Fibroblast of skin of abdomen (primary cell): ENCODE results near the gene CACNA1F. TPM values are rescaled to one million over a fixed set of nuclear protein-coding genes. Genes with fewer than 3 reads are reported as not detected.
A peak's percentile ranks its signal among the peaks of the same experiment; 100 is the strongest.

ENCODE experiments used
- DNase-seq: peaks from one replicate; pipeline ENCODE4 v3.0.0-alpha.2; 2013
- polyA plus RNA-seq, 2 experiments: library from polyadenylated mRNA; unstranded; fragments of 120-200 nt; gene quantifications; one replicate each; pipeline ENCODE4 v1.2.1, GENCODE V29; 2013; ENCODE audit not compliant: insufficient read length in 2 of 2

Gene CACNA1F
- not detected for polyA plus RNA-seq (2013, experiment 1 of 2; ENCODE audit: insufficient read length)
- polyA plus RNA-seq (2013, experiment 2 of 2; ENCODE audit: insufficient read length), result 0.04 TPM

DNA sequence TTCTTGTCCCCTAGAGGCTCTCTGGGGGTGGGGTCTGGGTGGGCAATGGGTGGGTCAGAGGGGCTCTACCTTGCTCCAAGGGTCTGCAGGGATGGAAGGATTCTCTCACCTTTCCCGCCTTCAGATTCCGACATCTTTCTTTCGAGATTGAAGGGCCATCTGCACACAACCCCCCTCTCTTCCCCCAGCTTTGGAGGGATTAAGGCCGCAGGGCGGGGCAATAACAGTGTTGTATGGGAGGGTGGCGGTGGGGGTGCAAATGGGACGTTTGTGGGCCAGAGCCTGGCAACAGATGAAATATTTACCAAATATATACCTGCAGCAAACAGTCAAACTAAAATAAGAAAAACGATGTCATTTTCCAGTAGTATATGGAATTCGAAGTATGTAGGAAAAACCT is at the start of gene CACNA1F:
Gene CACNA1F, minus strand, starts transcription at position 165 of the 400 bp plus-strand sequence. Its CDS starts 31 bp downstream, at position 134.
- no peak for DNase-seq

GRCh38 chrX:49282647-49283011 is 49.5 kb upstream of the CACNA1F start:
- peak; percentile 30 for DNase-seq

- no peak for DNase-seq
Observed at GRCh38 chrX:49278081-49278480, 44.9 kb upstream of the CACNA1F start.

DNA sequence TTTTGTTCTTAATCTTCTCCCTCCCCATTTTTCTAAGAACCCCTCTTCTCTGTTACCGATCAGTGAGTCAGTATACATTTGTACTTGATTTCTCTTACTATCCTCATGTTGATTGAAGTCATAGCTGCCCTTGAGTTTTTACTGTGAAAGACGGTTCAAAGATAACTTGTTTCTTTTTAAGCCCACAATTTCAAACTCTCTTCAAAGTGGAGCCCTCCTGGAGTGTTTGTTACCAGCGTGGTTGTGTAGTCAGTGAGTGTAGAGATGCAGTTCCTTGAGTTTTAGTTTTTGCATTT is 44.3 kb upstream of the CACNA1F start:
- no peak for DNase-seq

- no peak for DNase-seq
Observed at GRCh38 chrX:49276671-49277534, 43.8 kb upstream of the CACNA1F start.

DNA sequence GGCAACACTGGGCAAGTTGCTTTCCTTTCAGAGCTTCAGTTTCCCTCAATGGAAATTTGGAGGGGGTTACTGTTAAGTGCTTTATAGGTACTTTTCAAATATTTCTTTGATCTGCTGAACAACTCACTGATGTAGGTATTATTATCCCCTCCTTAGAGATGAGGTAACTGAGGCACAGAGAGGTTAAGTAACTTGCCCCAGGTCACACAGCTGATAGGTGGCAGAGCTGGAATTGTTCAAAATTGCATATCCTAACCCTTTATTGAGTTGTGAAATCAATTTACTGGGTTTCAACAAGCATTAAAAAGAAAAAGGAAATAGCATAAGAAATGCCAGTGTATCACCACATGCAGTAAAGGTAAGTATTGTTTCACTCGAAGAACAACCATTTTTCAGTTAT is 43.1 kb upstream of the CACNA1F start:
- no peak for DNase-seq

DNA sequence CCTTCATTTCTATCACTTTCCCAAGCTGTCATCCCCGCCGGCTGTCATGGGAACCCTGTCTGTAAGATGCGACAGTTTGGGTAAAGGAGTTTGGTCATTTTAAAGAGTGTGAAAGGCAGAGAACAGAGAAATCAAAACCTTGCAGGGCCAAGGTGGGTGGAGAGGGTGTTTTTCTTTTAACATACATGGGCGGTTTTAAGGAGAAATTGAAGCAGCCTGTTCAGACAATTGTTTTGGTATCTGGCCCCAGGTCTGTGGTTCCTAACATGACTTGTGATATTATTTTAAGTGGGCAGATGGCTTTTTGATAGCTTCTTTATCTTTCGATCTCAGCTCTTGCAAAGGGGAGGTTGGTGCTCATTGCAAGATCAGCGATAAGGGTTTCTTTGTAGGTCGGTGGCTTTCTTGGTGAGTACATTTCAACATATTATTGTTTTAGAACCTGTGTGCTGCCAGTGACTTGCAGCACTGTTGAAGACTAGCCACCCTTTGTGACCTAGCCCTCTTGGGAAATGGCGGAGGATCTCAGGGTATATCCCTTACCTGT is 40.1 kb upstream of the CACNA1F start:
- no peak for DNase-seq

DNA sequence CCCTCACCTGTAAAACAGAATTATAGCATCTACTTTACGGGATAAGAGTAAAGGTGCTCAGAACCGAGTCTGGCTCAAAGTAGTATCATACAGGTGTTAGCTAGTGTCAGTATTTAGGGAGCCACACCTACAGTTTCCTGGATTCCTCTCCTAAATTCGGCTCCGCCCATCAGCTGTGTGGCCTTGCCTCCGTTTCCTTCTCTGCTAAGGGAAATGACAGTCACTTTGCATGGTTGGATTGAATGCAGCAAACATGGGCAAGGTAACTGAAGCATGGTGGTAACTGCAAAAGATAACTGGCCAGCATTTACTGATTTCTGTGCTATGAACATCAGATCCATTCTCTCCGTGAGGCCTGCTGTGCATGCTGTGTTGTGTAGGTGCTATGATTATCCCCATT is 39.3 kb upstream of the CACNA1F start:
- DNase-seq, result no peak

GRCh38 chrX:49271341-49271740 is 38.2 kb upstream of the CACNA1F start:
- no peak for DNase-seq

- no peak for DNase-seq
Observed at GRCh38 chrX:49270249-49270921, 37.2 kb upstream of the CACNA1F start.

GRCh38 chrX:49269767-49270248 is 36.7 kb upstream of the CACNA1F start, which contains the start of gene PPP1R3F:
PPP1R3F (plus strand) TSS chrX:49269793; CDS start chrX:49269870, 77 bp downstream.
- DNase-seq, result no peak

- DNase-seq, result peak; percentile 99
Observed at GRCh38 chrX:49269010-49269766, 36.0 kb upstream of the CACNA1F start.

- no peak for DNase-seq
Observed at GRCh38 chrX:49268702-49269009, 35.5 kb upstream of the CACNA1F start.

- DNase-seq, result no peak
Observed at GRCh38 chrX:49266523-49267445, 33.6 kb upstream of the CACNA1F start.

DNA sequence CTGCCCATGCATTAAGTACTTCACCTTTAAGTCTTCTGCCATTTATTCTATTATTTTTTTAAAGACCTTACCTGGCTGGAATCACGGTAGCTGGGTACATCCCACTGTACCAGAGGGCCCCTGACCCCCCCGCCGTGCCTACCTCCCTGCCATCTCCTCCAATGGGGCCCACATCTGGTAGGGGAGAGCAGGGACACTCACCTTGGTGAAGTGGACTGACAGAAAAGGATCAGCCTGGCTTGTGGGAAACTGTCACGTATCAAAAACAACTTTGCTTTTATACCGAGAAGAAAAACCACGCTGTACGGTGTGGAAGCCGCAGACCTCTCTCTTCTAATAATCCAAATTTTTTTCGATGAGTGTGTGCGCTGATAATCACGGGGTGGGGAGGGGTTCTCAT is 31.3 kb upstream of the CACNA1F start, which contains the start of gene FOXP3:
Gene FOXP3, minus strand, starts transcription at position 251 of the 400 bp plus-strand sequence. CDS start 6,205 bp downstream, outside the sequence.
- DNase-seq, result no peak

DNA sequence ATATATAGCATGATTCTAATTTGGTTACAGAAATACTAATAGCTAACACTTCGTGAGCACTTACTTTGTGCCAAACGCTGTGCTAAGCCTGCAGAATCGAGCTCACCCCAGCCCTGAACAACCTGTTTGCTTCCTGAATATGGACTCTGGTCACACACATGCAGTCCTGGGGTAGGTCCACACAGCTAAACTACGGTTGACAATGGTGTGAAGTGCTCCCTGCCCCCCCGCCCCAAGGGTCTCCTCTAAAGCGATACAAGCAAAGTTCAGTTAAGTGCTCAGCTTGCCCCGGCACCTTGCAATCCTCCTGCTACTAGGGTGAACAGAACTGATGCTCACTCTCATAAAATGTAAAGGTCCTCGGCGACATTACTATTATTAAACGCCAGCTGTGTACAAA is 30.5 kb upstream of the CACNA1F start:
- no peak for DNase-seq

DNA sequence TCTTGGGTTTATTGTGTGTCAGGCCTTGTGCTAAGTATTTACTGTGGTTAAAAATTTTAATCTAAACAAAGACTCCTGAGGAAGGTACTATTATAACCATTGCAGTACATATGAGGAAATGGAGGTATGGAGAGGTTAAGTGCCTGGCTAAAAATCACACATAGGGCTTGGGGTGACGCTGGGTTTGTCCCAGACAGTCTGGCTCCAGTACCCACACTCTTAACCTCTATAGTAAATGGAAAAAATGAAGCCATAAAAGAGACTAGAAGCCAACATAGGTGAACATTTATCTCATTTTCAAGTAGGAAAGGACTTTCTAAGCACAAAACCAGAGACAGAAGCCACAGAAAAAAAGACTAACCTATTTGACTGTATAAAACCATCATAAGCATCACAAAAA is 29.5 kb upstream of the CACNA1F start:
- DNase-seq, result no peak

GRCh38 chrX:49260221-49260985 is 27.3 kb upstream of the CACNA1F start:
- no peak for DNase-seq

- no peak for DNase-seq
Observed at GRCh38 chrX:49258749-49259124, 25.6 kb upstream of the CACNA1F start.

DNA sequence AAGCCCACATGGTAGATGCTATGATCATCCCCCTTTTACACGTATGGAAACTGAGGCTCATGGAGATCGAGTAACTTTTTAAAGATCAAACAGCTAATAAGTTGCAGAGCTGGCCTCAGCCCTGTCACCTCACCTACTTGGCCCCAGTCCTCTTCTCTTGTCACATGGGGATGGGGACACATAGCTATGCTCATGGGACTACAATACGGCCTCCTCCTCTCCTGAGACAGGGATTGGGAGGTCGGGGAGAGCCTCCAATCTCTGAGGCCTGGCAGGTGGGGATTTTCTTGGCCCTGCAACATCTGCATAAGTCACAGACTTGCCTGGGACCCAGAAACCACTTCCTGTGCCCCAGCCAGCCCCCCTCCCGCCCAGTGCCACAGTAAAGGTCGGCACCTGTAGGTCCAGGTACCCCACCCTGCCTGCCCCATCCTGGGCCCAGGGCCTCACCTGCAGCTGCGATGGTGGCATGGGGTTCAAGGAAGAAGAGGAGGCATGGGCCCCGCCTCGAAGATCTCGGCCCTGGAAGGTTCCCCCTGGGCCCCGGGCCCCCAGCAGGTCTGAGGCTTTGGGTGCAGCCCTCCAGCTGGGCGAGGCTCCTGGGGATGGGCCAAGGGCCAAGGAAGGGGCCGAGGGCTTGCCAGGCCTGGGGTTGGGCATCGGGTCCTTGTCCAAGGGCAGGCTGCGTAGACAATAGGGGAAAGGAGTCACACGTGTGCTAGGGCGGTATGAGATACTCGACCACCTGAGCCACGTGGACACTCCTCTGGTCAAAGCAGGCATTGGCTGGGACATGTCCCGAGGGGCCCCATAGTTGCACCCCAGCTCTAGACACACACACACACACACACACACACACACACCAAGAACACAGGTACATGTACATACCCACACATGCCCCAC is 25.0 kb upstream of the CACNA1F start:
- DNase-seq, result no peak
